A549 (cell line): ENCODE data around the gene SEC22A.

Experiments used
- CBX8 ChIP-seq: fragments of 200-600 bp; sonication (generic); IDR thresholded peaks from 2 replicates; pipeline ENCODE4 v1.6.1; 2016
- CHD4 ChIP-seq: fragments of 200-600 bp; sonication (generic); IDR thresholded peaks from 2 replicates; pipeline ENCODE4 v1.6.1; 2016; ENCODE audit warnings: antibody characterized with exemption, mild to moderate bottlenecking, borderline replicate concordance
- EP300 ChIP-seq, 2 experiments: fragments of >200 bp; sonication (Bioruptor Twin); formaldehyde crosslinking; IDR thresholded peaks; 2 replicates in 1 of 2; 3 replicates in 1 of 2; pipeline ENCODE4 v1.6.1; 2016 to 2017
- FOSL2 ChIP-seq, 2 experiments: fragments of 450-650 bp in 1 of 2; fragments of >200 bp in 1 of 2; sonication (Bioruptor Twin) in 1 of 2; formaldehyde crosslinking; IDR thresholded peaks; 2 replicates each; pipeline versions ENCODE4 v1.5.0 to v1.6.1; 2016 to 2020; ENCODE audit warnings: mild to moderate bottlenecking in 1 of 2, moderate library complexity in 1 of 2
- POLR2A ChIP-seq: IDR thresholded peaks from 2 replicates; pipeline ENCODE4 v1.6.1; 2012; ENCODE audit warnings: mild to moderate bottlenecking, low read length
- SREBF2 ChIP-seq: fragments of 450-650 bp; IDR thresholded peaks from 2 replicates; pipeline ENCODE4 v1.6.1; 2014; ENCODE audit warnings: mild to moderate bottlenecking, moderate library complexity
- ZC3H11A ChIP-seq: fragments of 450-650 bp; IDR thresholded peaks from 2 replicates; pipeline ENCODE4 v1.6.1; 2014; ENCODE audit warnings: antibody characterized with exemption, mild to moderate bottlenecking
- TF ChIP-seq, protein P1 (sequence below): fragments of 250-450 bp; sonication (Bioruptor Pico); IDR thresholded peaks from 2 replicates; pipeline ENCODE4 v1.5.0; 2021; ENCODE audit warnings: mild to moderate bottlenecking, moderate library complexity, borderline replicate concordance
- TF ChIP-seq, protein P2 (sequence below): fragments of >200 bp; sonication (Bioruptor Twin); formaldehyde crosslinking; IDR thresholded peaks from 3 replicates; pipeline ENCODE4 v1.5.1; 2016
- TF ChIP-seq, protein P3 (sequence below): fragments of 150-350 bp; IDR thresholded peaks from 2 replicates; pipeline ENCODE4 v1.6.1; 2014; ENCODE audit warnings: low read depth, mild to moderate bottlenecking, low read length

DNA sequence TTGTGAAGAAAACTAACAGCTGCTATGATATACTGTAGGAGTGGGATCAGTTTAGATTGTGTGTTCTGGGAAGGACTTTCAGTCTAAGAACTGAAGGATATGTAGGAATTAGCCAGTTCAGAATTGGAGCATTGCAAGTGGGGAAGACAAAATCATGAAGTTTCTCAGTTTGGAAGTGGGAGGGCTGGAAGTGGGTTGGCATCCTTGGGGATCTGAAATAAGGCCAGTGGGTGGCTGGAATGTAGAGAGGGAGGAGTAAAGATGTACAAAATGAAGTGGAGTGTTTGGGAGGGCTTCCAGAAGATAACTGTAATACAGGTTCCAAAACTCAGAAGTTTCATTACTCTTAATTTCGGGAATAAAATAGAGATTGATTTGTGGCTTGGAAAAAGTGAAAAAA lies 17.2 kb downstream of the SEC22A start:
- TF ChIP-seq ZC3H11A (no peak), SREBF2 (no peak), POLR2A (no peak), EP300 (IDR thresholded peaks at IDR 0.05) (no peak), CBX8 (no peak), FOSL2 (IDR thresholded peaks at IDR 0.05) (no peak), FOSL2 (CRISPR knock-in tag; IDR thresholded peaks at IDR 0.05) (no peak), CHD4 (no peak)
- TF ChIP-seq, protein P1, sequence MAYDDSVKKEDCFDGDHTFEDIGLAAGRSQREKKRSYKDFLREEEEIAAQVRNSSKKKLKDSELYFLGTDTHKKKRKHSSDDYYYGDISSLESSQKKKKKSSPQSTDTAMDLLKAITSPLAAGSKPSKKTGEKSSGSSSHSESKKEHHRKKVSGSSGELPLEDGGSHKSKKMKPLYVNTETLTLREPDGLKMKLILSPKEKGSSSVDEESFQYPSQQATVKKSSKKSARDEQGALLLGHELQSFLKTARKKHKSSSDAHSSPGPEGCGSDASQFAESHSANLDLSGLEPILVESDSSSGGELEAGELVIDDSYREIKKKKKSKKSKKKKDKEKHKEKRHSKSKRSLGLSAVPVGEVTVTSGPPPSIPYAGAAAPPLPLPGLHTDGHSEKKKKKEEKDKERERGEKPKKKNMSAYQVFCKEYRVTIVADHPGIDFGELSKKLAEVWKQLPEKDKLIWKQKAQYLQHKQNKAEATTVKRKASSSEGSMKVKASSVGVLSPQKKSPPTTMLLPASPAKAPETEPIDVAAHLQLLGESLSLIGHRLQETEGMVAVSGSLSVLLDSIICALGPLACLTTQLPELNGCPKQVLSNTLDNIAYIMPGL (CRISPR knock-in tag): no peak
- TF ChIP-seq, protein P2, sequence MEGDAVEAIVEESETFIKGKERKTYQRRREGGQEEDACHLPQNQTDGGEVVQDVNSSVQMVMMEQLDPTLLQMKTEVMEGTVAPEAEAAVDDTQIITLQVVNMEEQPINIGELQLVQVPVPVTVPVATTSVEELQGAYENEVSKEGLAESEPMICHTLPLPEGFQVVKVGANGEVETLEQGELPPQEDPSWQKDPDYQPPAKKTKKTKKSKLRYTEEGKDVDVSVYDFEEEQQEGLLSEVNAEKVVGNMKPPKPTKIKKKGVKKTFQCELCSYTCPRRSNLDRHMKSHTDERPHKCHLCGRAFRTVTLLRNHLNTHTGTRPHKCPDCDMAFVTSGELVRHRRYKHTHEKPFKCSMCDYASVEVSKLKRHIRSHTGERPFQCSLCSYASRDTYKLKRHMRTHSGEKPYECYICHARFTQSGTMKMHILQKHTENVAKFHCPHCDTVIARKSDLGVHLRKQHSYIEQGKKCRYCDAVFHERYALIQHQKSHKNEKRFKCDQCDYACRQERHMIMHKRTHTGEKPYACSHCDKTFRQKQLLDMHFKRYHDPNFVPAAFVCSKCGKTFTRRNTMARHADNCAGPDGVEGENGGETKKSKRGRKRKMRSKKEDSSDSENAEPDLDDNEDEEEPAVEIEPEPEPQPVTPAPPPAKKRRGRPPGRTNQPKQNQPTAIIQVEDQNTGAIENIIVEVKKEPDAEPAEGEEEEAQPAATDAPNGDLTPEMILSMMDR: no peak
- TF ChIP-seq, protein P3, sequence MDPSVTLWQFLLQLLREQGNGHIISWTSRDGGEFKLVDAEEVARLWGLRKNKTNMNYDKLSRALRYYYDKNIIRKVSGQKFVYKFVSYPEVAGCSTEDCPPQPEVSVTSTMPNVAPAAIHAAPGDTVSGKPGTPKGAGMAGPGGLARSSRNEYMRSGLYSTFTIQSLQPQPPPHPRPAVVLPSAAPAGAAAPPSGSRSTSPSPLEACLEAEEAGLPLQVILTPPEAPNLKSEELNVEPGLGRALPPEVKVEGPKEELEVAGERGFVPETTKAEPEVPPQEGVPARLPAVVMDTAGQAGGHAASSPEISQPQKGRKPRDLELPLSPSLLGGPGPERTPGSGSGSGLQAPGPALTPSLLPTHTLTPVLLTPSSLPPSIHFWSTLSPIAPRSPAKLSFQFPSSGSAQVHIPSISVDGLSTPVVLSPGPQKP: no peak
